Right forelimb (tissue), 1 donor: ENCODE results near the gene PCDHGA4.
A peak's percentile ranks its signal among the peaks of the same experiment; 100 is the strongest.
"Not testable (repeated sequence)": the region's sequence is repeated elsewhere in the genome, so short reads cannot be mapped to it uniquely, and the experiment has no call there.

Experiments
- DNase-seq: peaks from one replicate; pipeline ENCODE4 v3.0.0-alpha.2; 2018

Gene PCDHGA4

GRCh38 chr5:141354900-141355469, at the start of gene PCDHGA4:
Gene PCDHGA4 (plus strand): TSS chr5:141355021. CDS start chr5:141355108, 87 bp downstream.
- no peak for DNase-seq

GRCh38 chr5:141306630-141307029, 48.2 kb upstream of the PCDHGA4 start:
- no peak for DNase-seq

- DNase-seq, result no peak
Observed at GRCh38 chr5:141313711-141314110, 41.1 kb upstream of the PCDHGA4 start.

DNA sequence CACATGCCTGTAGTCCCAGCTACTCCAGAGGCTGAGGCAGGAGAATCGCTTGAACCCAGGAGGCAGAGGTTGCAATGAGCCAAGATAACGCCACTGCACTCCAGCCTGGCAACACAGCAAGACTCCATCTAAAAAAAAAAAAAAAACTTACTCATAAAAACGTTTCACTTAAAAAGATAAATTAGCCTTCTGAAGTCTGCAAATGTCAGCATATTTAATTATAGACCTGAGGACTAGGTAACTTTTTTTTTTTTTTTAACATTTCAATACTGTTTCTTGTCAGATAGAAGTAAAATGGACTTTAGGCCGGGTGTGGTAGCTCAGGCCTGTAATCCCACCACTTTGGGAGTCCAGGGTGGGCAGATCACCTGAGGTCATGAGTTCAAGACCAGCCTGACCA, 37.9 kb upstream of the PCDHGA4 start:
- not testable (repeated sequence) for DNase-seq

DNA sequence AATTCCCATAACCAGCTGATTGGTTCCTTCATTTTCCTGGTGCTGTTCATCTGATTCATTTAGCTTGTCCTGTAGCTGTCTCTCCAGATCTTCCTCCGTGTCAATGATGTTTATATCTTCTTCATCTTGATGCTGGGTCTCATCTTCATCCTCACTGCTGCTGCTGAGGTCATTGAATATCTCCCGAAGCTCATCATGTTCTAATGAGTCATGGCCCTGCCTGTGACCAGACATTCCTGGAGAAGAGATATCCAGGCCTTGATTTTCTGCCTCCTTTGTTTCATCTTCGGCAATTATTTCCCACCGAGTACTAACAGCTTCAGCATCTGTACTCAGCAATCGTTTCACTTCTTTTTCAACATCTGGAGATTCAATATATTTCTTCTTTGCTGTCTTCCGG, 35.6 kb upstream of the PCDHGA4 start:
- no peak for DNase-seq

DNA sequence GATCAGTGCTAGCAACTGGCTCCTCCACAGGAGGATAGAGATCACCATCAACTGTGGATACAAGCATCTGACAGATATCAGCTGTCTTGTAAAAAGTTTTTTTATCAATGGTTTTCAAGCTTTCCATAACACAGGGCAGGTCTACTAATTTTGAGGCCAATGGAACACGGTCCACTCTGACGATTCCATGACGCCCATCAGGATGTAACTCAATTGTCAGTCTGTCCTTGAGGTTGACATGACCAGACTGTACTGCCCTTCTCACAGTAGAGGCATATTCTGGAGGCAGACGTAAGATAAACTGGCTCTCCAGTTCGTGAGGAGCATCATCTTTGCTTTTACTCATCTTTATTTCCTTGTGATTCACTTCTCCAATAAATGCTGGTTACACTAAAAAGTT, 35.1 kb upstream of the PCDHGA4 start:
- no peak for DNase-seq

DNA sequence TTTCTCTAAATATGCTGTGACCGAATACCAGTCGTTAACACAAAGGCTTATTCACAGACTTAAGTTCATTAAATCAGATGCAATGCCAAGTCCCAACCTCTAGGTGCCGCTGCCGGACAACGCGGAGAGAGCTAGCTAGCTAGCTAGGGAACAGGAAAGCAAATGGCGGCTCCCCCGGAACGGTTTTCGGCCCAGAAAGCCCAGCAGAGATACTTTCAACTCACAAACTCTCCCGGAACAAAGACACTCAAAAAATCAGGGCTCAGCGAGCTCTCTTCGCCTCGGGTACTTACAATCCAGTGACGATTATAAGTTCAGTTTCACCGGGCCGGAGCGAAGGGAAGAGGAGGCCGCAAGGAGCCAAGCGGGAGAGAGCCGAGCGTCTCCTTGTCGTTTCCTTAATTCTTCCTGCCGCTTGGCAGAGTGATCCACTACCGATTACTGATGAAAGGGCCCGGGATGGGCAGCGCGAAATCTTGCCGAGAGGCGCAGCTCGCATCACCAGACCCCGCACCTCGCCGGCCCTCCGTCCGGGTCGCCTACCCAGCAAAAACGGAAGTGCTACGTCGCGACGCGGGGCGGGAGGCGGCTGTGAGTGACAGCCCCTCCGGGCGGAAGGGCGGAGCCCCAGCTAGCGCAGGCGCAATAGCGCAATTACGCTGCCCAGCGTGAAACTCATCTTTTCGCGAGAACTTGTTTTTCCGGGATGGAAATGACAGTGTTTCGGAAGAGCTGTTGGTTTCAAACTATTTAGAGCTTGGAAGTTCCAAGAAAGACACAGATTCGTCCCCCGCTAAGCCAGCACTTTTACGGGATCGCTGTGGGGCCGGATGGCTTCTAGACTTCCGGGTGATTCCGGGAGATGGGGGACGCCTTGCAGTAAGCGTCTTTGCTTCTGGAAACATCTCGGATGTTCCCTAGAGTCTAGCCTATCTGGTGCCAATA, 34.3 kb upstream of the PCDHGA4 start, which contains the start of gene TAF7:
Gene TAF7 (minus strand): TSS at position 560 of the 945 bp plus-strand sequence. CDS start 740 bp downstream, outside the sequence.
- DNase-seq, result peak; percentile 95

DNA sequence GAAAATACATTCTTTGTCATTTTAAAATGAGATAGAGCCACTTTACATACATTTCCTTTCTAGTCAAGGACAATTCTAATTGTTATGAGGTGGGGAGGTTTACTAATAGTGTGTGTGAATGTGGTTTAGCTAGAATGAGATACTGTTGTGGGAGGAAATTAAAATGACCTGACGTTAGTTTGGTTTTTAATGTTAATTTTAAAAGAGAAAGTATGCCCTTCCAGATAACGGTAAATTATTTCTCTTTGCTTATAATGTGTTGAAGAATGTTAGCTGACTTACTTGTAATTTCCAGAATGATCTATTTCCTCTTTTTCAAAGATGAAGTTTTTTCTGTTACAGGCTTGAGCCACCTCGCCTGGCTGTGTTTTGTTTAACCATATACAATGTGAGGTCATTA, 32.6 kb upstream of the PCDHGA4 start:
- no peak for DNase-seq

GRCh38 chr5:141326088-141326854, 28.6 kb upstream of the PCDHGA4 start:
- no peak for DNase-seq

GRCh38 chr5:141328231-141328630, 26.6 kb upstream of the PCDHGA4 start:
- no peak for DNase-seq

DNA sequence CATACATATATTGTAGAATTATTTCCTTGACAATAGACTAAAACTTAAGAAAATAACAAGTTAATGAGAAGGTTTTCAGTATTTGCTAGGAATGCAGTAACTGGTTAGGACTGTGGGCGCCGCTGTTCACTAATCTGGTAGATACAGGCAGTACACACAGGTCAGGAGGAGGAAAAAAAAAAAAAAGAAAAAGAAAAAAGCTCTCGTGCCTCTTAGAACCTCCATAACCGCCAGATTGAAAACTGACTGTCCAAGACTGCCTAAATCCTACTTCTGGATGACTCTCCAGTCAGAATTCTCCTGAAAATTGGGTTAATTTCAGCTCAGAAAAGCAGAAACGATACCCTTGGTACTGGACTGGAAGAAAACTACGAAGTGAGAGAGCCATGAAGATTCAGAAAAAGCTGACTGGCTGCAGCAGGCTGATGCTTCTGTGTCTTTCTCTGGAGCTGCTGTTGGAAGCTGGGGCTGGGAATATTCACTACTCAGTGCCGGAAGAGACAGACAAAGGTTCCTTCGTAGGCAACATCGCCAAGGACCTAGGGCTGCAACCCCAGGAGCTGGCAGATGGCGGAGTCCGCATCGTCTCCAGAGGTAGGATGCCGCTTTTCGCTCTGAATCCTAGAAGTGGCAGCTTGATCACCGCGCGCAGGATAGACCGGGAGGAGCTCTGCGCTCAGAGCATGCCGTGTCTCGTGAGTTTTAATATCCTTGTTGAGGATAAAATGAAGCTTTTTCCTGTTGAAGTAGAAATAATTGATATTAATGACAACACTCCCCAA, 24.3 kb upstream of the PCDHGA4 start, which contains the start of gene PCDHGA1:
Gene PCDHGA1 (plus strand): TSS at position 216 of the 782 bp plus-strand sequence.
- no peak for DNase-seq

- DNase-seq, result not testable (repeated sequence)
Observed at GRCh38 chr5:141332571-141332970, 22.2 kb upstream of the PCDHGA4 start.

DNA sequence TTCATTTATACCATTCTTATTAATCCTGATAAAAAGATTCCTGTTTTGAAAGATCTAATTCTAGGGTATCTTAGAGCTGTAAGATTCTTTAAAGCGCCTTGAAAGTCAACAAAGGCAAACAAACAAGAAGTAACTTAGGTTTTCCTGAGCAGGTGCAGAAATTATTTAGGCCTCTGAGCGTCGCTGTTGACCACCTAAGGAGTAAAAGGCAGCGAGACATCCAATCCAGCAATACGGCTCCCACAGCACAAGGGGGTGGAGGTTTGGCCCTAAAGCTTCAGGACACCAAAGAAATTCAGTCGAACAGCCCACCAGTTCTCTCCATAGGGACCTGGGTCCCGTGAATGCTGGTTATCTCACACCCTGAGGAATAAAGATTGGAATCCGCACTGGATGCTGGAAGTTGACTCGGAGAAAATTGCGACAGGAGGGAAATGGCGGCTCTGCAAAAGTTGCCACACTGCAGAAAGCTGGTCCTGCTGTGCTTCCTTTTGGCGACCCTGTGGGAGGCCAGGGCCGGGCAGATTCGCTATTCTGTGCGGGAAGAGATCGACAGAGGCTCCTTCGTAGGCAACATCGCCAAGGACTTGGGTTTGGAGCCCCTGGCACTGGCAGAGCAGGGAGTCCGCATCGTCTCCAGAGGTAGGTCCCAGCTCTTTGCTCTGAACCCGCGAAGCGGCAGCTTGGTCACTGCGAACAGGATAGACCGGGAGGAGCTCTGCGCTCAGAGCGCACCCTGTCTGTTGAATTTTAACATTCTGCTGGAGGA, 16.1 kb upstream of the PCDHGA4 start, which contains the start of gene PCDHGA2:
Gene PCDHGA2 (plus strand): TSS at position 223 of the 769 bp plus-strand sequence.
- DNase-seq, result no peak

- not testable (repeated sequence) for DNase-seq
Observed at GRCh38 chr5:141340781-141341354, 14.0 kb upstream of the PCDHGA4 start.

GRCh38 chr5:141342773-141343172, 12.0 kb upstream of the PCDHGA4 start:
- no peak for DNase-seq

GRCh38 chr5:141343242-141343952, 11.4 kb upstream of the PCDHGA4 start, which contains the start of gene PCDHGA3:
Gene PCDHGA3 (plus strand): TSS chr5:141343829. CDS start chr5:141344034, 205 bp downstream.
- DNase-seq, result no peak

- DNase-seq, result no peak
Observed at GRCh38 chr5:141343953-141344463, 10.8 kb upstream of the PCDHGA4 start.

DNA sequence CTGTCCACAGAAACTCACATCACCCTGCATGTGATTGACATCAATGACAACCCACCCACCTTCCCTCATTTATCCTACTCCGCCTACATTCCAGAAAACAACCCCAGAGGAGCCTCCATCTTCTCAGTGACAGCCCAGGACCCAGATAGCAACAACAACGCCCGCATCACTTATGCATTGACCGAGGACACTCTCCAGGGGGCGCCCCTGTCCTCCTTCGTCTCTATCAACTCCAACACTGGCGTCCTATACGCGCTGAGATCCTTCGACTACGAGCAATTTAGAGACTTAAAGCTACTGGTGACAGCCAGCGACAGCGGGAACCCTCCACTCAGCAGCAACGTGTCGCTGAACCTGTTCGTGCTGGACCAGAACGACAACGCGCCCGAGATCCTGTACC, 9.5 kb upstream of the PCDHGA4 start:
- DNase-seq, result no peak

- DNase-seq, result not testable (repeated sequence)
Observed at GRCh38 chr5:141346017-141346416, 8.8 kb upstream of the PCDHGA4 start.
